Measurements from ENCODE around the gene CCDC34. TPM values are rescaled to one million over a fixed set of nuclear protein-coding genes. Genes with fewer than 3 reads are reported as not detected.

CCDC34 gene
- total and polyA plus RNA-seq, 2 experiments from 2014 or later, result 10.1 to 56.0 TPM

DNA sequence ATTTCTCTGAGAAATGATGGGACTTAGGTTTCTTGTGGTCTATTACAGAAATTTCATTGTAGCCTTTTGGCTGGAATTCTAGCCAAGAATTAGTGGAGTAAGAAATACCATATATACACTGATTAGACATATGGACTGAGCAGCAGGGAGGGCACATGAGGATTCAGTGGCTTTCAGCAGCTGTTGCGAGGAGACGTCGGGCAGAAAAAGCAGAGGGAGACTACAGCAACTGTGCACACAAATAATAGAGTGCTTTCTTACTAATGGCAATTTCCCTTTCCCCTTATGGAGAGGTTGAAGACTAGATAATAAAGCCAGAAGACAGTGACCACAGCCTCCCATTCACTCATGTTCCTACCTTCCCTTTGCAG is 35.4 kb upstream of the CCDC34 start:
- Mint-ChIP-seq H3K4me3 (no peak overlapping the region), H3K9me3 (no peaks in the 10 kb centered on the region), H3K4me1 (peaks cover 36% of the 10 kb centered on the region), H3K27me3 (ENCODE audit: insufficient read depth, low read depth, poor library complexity) (no peaks in the 10 kb centered on the region), H3K36me3 (ENCODE audit: low read depth) (no peaks in the 10 kb centered on the region), H3K27ac (no peak overlapping the region)
- TF ChIP-seq CREB1 (CRISPR knock-in tag; IDR thresholded peaks at IDR 0.05; ENCODE audit: low read depth), result no peak
- no peak for TF ChIP-seq EZH2 (IDR thresholded peaks at IDR 0.05; ENCODE audit: low read depth, unreplicated experiment)
- TF ChIP-seq NANOG (IDR thresholded peaks at IDR 0.05; ENCODE audit: borderline replicate concordance), result no peak
- no peak for TF ChIP-seq EZH2phosphoT487 (IDR thresholded peaks at IDR 0.05; ENCODE audit: unreplicated experiment)
- no peak for TF ChIP-seq ZNF331 (CRISPR knock-in tag; IDR thresholded peaks at IDR 0.05; ENCODE audit: low read depth)
- Histone ChIP-seq H3K27ac (ENCODE audit: low read depth) (no peak overlapping the region), H3K4me1 (ENCODE audit: insufficient read depth) (peaks cover 38% of the 10 kb centered on the region), H4K20me1 (replicated peaks; ENCODE audit: insufficient read depth) (peaks cover 26% of the 10 kb centered on the region), H3F3A (replicated peaks; ENCODE audit: low read depth) (no peaks in the 10 kb centered on the region), H3K27me3 (ENCODE audit: insufficient read depth) (no peaks in the 10 kb centered on the region), H3K4me2 (no peak overlapping the region), H3K9me2 (ENCODE audit: insufficient read depth) (no peaks in the 10 kb centered on the region), H2AFZ (no peak overlapping the region), H3K4me3 (no peak overlapping the region), H3K36me3 (ENCODE audit: insufficient read depth) (no peaks in the 10 kb centered on the region), H3K79me2 (replicated peaks; ENCODE audit: insufficient read depth) (peaks cover 63% of the 10 kb centered on the region)
- DNase-seq (ENCODE audit: low spot score) (no peak), ATAC-seq (no peak)

DNA sequence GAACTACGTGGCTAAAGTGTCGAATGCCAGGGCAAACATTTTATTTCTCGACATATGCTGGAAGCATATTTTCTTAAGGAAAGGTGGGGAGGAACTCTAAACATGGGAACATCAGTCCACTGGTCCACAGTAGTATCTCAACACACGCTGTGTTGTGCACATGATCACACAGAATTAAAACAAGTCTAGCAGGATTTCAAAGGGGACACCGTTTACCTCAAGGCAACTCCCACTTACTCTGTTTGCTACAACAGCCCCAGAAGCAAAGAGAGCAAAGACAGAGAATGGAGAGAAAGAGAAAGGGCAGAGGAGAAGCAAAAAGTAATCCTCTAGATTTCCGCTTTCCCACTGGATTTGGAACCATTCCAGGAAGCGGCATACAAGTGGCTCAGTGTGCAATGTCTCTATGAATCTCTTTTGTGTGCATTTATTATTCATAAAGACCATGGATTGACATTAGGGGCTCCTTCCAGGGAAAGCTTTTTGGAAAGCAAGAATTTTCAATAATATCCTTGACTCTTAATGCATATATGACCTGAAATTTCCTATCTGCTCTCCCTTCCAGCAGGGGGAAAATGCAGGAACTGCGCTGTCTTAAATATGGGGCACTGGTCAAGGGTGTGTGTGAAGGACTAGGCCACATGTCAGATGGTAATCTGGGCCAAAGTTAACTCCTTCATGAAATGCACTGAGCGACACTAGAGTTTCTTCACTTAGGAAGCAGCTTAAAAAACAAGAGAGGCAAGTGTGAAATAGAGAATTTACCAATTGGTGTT is 34.8 kb upstream of the CCDC34 start:
- Histone ChIP-seq H3K4me2 (no peak overlapping the region), H3K27ac (ENCODE audit: low read depth) (no peak overlapping the region), H3K36me3 (ENCODE audit: insufficient read depth) (no peaks in the 10 kb centered on the region), H3K4me1 (ENCODE audit: insufficient read depth) (peaks cover 43% of the 10 kb centered on the region), H4K20me1 (replicated peaks; ENCODE audit: insufficient read depth) (peaks cover 26% of the 10 kb centered on the region), H2AFZ (no peak overlapping the region), H3K9me2 (ENCODE audit: insufficient read depth) (no peaks in the 10 kb centered on the region), H3F3A (replicated peaks; ENCODE audit: low read depth) (no peaks in the 10 kb centered on the region), H3K79me2 (replicated peaks; ENCODE audit: insufficient read depth) (peaks cover 63% of the 10 kb centered on the region), H3K27me3 (ENCODE audit: insufficient read depth) (no peaks in the 10 kb centered on the region), H3K4me3 (no peak overlapping the region)
- Mint-ChIP-seq H3K36me3 (ENCODE audit: low read depth) (no peaks in the 10 kb centered on the region), H3K9me3 (no peaks in the 10 kb centered on the region), H3K4me3 (no peak overlapping the region), H3K27me3 (ENCODE audit: insufficient read depth, low read depth, poor library complexity) (no peaks in the 10 kb centered on the region), H3K27ac (no peak overlapping the region), H3K4me1 (peaks cover 40% of the 10 kb centered on the region)
- no peak for DNase-seq (ENCODE audit: low spot score)
- ATAC-seq, result no peak
- no peak for TF ChIP-seq ZNF331 (CRISPR knock-in tag; IDR thresholded peaks at IDR 0.05; ENCODE audit: low read depth)
- no peak for TF ChIP-seq NANOG (IDR thresholded peaks at IDR 0.05; ENCODE audit: borderline replicate concordance)
- TF ChIP-seq, protein P1, sequence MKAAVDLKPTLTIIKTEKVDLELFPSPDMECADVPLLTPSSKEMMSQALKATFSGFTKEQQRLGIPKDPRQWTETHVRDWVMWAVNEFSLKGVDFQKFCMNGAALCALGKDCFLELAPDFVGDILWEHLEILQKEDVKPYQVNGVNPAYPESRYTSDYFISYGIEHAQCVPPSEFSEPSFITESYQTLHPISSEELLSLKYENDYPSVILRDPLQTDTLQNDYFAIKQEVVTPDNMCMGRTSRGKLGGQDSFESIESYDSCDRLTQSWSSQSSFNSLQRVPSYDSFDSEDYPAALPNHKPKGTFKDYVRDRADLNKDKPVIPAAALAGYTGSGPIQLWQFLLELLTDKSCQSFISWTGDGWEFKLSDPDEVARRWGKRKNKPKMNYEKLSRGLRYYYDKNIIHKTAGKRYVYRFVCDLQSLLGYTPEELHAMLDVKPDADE (IDR thresholded peaks at IDR 0.05), result no peak
- TF ChIP-seq, protein P2, sequence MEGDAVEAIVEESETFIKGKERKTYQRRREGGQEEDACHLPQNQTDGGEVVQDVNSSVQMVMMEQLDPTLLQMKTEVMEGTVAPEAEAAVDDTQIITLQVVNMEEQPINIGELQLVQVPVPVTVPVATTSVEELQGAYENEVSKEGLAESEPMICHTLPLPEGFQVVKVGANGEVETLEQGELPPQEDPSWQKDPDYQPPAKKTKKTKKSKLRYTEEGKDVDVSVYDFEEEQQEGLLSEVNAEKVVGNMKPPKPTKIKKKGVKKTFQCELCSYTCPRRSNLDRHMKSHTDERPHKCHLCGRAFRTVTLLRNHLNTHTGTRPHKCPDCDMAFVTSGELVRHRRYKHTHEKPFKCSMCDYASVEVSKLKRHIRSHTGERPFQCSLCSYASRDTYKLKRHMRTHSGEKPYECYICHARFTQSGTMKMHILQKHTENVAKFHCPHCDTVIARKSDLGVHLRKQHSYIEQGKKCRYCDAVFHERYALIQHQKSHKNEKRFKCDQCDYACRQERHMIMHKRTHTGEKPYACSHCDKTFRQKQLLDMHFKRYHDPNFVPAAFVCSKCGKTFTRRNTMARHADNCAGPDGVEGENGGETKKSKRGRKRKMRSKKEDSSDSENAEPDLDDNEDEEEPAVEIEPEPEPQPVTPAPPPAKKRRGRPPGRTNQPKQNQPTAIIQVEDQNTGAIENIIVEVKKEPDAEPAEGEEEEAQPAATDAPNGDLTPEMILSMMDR (conservative IDR thresholded peaks at IDR 0.05; ENCODE audit: low read depth in 2 of 2), result no peak
- TF ChIP-seq POLR2AphosphoS5 (IDR thresholded peaks at IDR 0.05; ENCODE audit: low read depth), result no peak
- TF ChIP-seq, protein P3, sequence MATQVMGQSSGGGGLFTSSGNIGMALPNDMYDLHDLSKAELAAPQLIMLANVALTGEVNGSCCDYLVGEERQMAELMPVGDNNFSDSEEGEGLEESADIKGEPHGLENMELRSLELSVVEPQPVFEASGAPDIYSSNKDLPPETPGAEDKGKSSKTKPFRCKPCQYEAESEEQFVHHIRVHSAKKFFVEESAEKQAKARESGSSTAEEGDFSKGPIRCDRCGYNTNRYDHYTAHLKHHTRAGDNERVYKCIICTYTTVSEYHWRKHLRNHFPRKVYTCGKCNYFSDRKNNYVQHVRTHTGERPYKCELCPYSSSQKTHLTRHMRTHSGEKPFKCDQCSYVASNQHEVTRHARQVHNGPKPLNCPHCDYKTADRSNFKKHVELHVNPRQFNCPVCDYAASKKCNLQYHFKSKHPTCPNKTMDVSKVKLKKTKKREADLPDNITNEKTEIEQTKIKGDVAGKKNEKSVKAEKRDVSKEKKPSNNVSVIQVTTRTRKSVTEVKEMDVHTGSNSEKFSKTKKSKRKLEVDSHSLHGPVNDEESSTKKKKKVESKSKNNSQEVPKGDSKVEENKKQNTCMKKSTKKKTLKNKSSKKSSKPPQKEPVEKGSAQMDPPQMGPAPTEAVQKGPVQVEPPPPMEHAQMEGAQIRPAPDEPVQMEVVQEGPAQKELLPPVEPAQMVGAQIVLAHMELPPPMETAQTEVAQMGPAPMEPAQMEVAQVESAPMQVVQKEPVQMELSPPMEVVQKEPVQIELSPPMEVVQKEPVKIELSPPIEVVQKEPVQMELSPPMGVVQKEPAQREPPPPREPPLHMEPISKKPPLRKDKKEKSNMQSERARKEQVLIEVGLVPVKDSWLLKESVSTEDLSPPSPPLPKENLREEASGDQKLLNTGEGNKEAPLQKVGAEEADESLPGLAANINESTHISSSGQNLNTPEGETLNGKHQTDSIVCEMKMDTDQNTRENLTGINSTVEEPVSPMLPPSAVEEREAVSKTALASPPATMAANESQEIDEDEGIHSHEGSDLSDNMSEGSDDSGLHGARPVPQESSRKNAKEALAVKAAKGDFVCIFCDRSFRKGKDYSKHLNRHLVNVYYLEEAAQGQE (IDR thresholded peaks at IDR 0.05; ENCODE audit: unreplicated experiment), result no peak
- TF ChIP-seq EZH2 (IDR thresholded peaks at IDR 0.05; ENCODE audit: low read depth, unreplicated experiment), result no peak
- TF ChIP-seq ZNF114 (CRISPR knock-in tag; IDR thresholded peaks at IDR 0.05), result no peak
- no peak for TF ChIP-seq CREB1 (CRISPR knock-in tag; IDR thresholded peaks at IDR 0.05; ENCODE audit: low read depth)

All from GM23338 (cell line).